DND-41 (cell line): ENCODE data around the gene RPL5.

ENCODE experiments used
- EZH2 ChIP-seq: IDR thresholded peaks from 3 replicates; pipeline ENCODE4 v1.6.1; 2012; ENCODE audit warnings: borderline replicate concordance, low read depth, mild to moderate bottlenecking, moderate library complexity, low read length, inconsistent platforms; ENCODE audit not compliant: severe bottlenecking
- TF ChIP-seq, protein P1 (sequence below): IDR thresholded peaks from 2 replicates; pipeline ENCODE4 v1.5.1; 2012; ENCODE audit warnings: borderline replicate concordance, low read length, moderate library complexity, mild to moderate bottlenecking; ENCODE audit not compliant: poor library complexity, severe bottlenecking; ENCODE audit errors: extremely low read depth

- TF ChIP-seq, protein P1, sequence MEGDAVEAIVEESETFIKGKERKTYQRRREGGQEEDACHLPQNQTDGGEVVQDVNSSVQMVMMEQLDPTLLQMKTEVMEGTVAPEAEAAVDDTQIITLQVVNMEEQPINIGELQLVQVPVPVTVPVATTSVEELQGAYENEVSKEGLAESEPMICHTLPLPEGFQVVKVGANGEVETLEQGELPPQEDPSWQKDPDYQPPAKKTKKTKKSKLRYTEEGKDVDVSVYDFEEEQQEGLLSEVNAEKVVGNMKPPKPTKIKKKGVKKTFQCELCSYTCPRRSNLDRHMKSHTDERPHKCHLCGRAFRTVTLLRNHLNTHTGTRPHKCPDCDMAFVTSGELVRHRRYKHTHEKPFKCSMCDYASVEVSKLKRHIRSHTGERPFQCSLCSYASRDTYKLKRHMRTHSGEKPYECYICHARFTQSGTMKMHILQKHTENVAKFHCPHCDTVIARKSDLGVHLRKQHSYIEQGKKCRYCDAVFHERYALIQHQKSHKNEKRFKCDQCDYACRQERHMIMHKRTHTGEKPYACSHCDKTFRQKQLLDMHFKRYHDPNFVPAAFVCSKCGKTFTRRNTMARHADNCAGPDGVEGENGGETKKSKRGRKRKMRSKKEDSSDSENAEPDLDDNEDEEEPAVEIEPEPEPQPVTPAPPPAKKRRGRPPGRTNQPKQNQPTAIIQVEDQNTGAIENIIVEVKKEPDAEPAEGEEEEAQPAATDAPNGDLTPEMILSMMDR = no peak
- no peak for TF ChIP-seq EZH2
Measured at GRCh38 chr1:92790081-92790480, 41.8 kb upstream of the RPL5 start.
